Activated T-cell treated with anti-CD3 and anti-CD28 coated beads, Interleukin-2, amount 50 U/mL, for 72 hours (primary cell): ENCODE results near the gene RECQL5. TPM values are rescaled to one million over a fixed set of nuclear protein-coding genes. Genes with fewer than 3 reads are reported as not detected.
"Not testable (repeated sequence)": the region's sequence is repeated elsewhere in the genome, so short reads cannot be mapped to it uniquely, and the experiment has no call there.

ENCODE experiments used
- ATAC-seq, 2 donors: fragments of 150-1000 bp; cut with Tn5 transposase; replicated peaks in 1 of 2; 2 replicates each; pipeline ENCODE4 v1.10.0; 2021; ENCODE audit warnings: moderate library complexity in 2 of 2, mild to moderate bottlenecking in 1 of 2
- DNase-seq, 2 donors: peaks; one replicate each; pipeline ENCODE4 v3.0.0; 2021 to 2022; ENCODE audit warnings: mixed read lengths in 1 of 2
- H3K27ac Mint-ChIP-seq: one replicate; pipeline ENCODE4 v1.8.0; 2022; ENCODE audit warnings: mild to moderate bottlenecking, moderate library complexity, mixed read lengths
- H3K27me3 Mint-ChIP-seq: one replicate; pipeline ENCODE4 v1.8.0; 2022; ENCODE audit warnings: low read depth, mixed read lengths
- H3K36me3 Mint-ChIP-seq, 2 donors: one replicate each; pipeline ENCODE4 v1.8.0; 2022; ENCODE audit warnings: mixed read lengths in 2 of 2, mild to moderate bottlenecking in 1 of 2; ENCODE audit not compliant: insufficient read depth in 2 of 2
- H3K4me1 Mint-ChIP-seq: one replicate; pipeline ENCODE4 v1.8.0; 2022; ENCODE audit warnings: low read depth, mixed read lengths
- H3K4me3 Mint-ChIP-seq, 2 donors: one replicate each; pipeline ENCODE4 v1.8.0; 2022; ENCODE audit warnings: mild to moderate bottlenecking in 2 of 2, mixed read lengths in 2 of 2, moderate library complexity in 2 of 2
- H3K9me3 Mint-ChIP-seq, 2 donors: one replicate each; pipeline ENCODE4 v1.8.0; 2022; ENCODE audit warnings: mixed read lengths in 2 of 2
- total RNA-seq, 2 donors: library from RNA; stranded (reverse); gene quantifications; one replicate each; pipeline ENCODE4 v1.2.3, GENCODE V29; 2022

RECQL5 gene
- total RNA-seq, 2 donors from 2014 or later: 50.7 to 58.5 TPM

DNA sequence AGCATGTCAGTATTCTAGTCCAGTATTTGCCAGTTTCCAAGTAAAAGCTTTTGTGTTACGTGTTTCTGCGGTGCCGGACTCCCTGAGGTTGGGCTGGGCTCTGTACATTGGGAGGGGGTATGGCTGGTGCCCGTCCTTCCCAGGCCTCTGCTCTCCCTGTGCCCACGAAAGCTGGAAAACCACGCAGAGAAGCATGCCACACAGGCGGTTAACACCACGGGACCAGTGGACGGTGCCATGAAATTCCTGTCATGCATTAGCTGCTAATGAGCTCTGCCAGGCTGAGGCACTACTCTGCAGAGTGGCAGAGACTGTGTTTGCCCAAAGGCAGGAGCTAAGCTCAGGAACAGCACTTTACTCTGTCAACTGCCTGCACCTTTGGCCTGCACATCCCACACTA is 25.6 kb downstream of the RECQL5 start:
- ATAC-seq: no peak

DNA sequence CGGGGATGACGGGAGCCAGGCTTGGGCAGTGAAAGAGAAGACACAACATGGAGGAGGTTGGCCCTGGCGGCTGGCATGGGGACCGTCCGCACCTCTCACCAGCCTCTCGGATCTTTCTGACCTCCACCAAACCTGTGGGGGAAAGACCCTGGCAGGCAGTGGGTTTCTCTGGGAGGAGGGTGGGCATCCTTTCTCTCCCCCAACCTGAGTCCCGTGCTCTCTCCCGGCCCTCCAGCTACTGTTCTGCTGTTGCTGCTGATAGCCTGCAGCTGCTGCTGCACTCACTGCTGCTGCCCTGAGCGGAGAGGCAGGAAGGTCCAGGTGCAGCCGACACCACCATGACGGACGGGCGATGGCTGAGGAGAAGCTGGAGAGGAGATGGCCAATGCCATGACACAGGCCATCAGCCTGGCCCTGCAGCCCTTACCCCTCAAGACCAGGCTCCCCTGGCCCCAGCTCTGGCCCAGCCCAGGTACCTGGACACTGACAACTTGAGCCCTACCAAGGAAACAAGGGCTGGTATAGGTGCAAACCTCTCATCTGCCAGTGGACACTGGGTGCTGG is 26.3 kb downstream of the RECQL5 start:
- no peaks in the 10 kb centered on the region for H3K36me3 Mint-ChIP-seq
- no peaks in the 10 kb centered on the region for H3K4me1 Mint-ChIP-seq
- no peak overlapping the region for H3K4me3 Mint-ChIP-seq
- no peak overlapping the region for H3K27ac Mint-ChIP-seq
- no peaks in the 10 kb centered on the region for H3K27me3 Mint-ChIP-seq
- no peak for ATAC-seq
- no peaks in the 10 kb centered on the region for H3K9me3 Mint-ChIP-seq
- DNase-seq: no peak

More for the DNA sequence above, 25.6 kb downstream of the RECQL5 start:
- DNase-seq: no peak
- H3K4me3 Mint-ChIP-seq: no peak overlapping the region
- no peak overlapping the region for H3K27ac Mint-ChIP-seq
- no peaks in the 10 kb centered on the region for H3K27me3 Mint-ChIP-seq
- no peaks in the 10 kb centered on the region for H3K4me1 Mint-ChIP-seq
- H3K36me3 Mint-ChIP-seq: no peaks in the 10 kb centered on the region
- H3K9me3 Mint-ChIP-seq: no peaks in the 10 kb centered on the region

DNA sequence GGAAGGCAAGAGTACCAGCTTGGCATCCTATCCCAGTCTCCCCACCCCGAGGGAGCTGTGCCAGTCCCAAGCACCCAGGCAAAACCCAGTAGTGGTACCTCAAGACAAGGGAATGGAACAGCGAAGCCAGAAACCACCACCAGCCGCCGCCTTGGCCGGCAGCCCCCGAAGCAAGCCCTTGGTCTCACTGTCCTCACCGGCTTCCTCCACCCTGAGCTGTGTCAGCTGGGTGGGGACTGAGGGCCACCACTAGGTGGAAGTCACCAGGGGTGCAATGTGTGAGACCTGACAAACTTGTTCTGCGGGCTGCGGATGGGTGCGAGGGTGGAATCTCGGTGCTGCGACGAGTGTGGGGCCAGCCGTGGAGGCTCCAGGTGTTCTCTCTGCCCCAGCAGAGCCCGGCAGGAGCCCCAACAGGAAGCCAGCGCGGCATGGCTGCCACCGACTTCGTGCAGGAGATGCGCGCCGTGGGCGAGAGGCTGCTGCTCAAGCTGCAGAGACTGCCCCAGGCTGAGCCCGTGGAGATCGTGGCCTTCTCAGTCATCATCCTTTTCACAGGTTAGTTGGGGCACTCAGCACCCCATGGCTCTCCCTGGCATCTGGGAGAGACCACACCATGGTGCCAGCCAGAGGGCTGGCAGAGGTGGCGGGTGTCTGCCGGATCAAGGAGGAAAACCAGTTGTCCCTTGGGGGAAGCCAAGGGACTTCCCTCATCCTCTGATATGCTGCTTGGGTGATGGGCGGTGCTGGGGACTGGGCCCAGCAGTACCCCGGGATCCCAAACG is 27.0 kb downstream of the RECQL5 start:
- DNase-seq (no peak), ATAC-seq (no peak)
- Mint-ChIP-seq H3K27me3 (no peaks in the 10 kb centered on the region), H3K4me3 (no peak overlapping the region), H3K36me3 (no peaks in the 10 kb centered on the region), H3K27ac (no peak overlapping the region), H3K4me1 (no peaks in the 10 kb centered on the region), H3K9me3 (no peaks in the 10 kb centered on the region)

DNA sequence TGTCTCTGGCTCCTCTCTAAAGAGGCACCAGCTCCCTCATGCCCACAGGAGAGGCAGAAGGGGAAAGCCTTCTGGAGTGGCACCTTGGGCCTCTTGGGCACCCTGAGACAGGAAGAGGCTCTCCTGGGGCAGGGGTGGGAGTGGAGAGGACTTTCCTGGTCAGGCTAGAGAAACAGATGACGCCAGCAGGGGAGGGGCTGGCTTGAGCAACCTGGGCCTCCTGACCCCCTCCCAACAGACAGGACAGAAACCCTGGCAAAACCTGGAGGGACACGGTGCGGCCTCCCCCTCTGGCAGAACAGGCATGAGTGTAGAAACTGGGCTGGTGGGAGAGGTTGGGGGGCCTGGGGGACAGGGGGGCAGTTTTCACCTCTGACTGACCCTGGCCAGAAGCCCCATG is 27.6 kb downstream of the RECQL5 start:
- Mint-ChIP-seq H3K36me3 (no peaks in the 10 kb centered on the region), H3K4me3 (no peak overlapping the region), H3K9me3 (no peaks in the 10 kb centered on the region), H3K4me1 (no peaks in the 10 kb centered on the region), H3K27ac (no peak overlapping the region), H3K27me3 (no peaks in the 10 kb centered on the region)
- ATAC-seq: no peak
- no peak for DNase-seq

DNA sequence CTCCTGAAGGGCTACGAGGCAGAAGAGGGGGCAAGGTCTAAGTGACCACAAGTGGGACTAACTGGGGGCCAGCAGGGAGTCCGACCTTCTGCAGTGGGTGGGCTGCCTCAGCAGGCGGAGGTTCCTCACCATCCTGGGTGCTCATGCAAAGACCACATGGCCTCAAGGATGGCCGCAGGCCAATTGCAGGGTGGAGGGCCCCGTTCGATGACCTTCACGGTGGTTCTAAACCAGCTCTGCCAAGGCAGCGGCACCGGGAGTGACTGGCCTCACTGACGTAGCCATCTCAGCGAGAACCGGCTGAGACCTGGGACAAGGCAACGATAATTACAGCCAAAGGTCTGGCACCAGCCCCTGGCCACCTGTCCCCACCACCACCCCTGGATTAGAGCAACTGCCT is 28.1 kb downstream of the RECQL5 start:
- Mint-ChIP-seq H3K9me3 (no peaks in the 10 kb centered on the region), H3K4me1 (peaks cover 3% of the 10 kb centered on the region), H3K4me3 (no peak overlapping the region), H3K27me3 (no peaks in the 10 kb centered on the region), H3K27ac (no peak overlapping the region), H3K36me3 (no peaks in the 10 kb centered on the region)
- ATAC-seq (no peak), DNase-seq (no peak)

DNA sequence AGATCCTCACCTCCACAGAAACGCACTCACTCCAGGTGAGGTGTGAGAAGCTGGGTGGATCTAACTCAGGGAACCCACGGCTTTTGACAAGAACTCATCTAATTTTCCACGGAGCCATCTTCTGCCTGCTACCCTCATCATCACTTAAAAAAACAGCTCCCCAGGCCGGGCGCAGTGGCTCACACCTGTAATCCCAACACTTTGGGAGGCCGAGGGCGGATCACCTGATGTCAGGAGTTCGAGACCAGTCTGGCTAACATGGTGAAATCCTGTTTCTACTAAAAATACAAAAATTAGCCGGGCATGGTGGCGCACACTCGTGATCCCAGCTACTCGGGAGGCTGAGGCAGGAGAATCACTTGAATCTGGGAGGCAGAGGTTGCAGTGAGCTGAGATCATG is 28.9 kb downstream of the RECQL5 start:
- H3K27me3 Mint-ChIP-seq, H3K4me1 Mint-ChIP-seq, H3K36me3 Mint-ChIP-seq, H3K27ac Mint-ChIP-seq, DNase-seq, ATAC-seq, H3K4me3 Mint-ChIP-seq, H3K9me3 Mint-ChIP-seq: not testable (repeated sequence)

DNA sequence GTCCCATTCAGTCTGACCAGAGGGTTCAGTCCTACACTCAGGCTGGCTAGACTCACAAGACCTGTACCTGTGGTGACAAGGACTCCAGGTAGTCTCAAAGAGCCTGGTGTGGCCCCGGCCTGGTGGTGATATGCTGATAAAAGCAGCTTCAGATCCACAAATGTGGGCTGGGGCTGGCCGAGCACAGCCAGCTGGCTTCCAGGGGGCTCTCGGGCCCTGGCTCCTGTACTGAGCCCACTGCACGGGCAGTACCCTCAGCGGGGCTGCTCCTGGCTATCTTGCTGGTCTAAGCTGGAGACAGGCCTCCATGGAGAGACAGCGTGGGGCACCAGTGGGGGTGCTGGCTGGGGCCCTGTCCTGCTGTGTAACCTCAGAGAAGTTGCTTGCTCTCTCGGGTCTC is 29.4 kb downstream of the RECQL5 start:
- Mint-ChIP-seq H3K9me3 (no peaks in the 10 kb centered on the region), H3K4me3 (no peak overlapping the region), H3K27me3 (no peaks in the 10 kb centered on the region), H3K36me3 (no peaks in the 10 kb centered on the region), H3K4me1 (peaks cover 6% of the 10 kb centered on the region), H3K27ac (no peak overlapping the region)
- DNase-seq (no peak), ATAC-seq (no peak)

DNA sequence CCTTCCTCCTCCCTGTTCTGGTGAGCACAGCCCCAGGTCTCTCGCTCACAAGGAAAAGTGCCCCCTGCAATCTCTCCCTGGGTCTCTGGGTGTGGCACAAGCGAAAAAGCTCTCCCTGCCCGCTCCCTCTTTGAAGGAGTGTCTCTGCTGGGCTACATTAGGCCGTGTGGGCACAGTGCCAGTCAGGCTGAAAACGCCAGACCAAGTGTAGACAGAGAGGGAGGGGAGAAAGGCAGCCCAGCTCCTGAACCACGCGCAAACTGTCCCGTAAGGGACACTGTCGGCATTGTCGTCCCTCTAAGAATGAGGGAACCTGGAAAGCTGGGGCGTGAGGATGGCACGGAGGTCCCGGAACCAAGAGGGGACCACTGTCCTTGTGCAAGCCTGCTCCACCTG is 29.8 kb downstream of the RECQL5 start:
- peaks cover 6% of the 10 kb centered on the region for H3K4me1 Mint-ChIP-seq
- no peaks in the 10 kb centered on the region for H3K36me3 Mint-ChIP-seq
- DNase-seq (no peak), ATAC-seq (no peak)
- no peak overlapping the region for H3K27ac Mint-ChIP-seq
- no peak overlapping the region for H3K4me3 Mint-ChIP-seq
- H3K27me3 Mint-ChIP-seq: no peaks in the 10 kb centered on the region
- no peaks in the 10 kb centered on the region for H3K9me3 Mint-ChIP-seq

DNA sequence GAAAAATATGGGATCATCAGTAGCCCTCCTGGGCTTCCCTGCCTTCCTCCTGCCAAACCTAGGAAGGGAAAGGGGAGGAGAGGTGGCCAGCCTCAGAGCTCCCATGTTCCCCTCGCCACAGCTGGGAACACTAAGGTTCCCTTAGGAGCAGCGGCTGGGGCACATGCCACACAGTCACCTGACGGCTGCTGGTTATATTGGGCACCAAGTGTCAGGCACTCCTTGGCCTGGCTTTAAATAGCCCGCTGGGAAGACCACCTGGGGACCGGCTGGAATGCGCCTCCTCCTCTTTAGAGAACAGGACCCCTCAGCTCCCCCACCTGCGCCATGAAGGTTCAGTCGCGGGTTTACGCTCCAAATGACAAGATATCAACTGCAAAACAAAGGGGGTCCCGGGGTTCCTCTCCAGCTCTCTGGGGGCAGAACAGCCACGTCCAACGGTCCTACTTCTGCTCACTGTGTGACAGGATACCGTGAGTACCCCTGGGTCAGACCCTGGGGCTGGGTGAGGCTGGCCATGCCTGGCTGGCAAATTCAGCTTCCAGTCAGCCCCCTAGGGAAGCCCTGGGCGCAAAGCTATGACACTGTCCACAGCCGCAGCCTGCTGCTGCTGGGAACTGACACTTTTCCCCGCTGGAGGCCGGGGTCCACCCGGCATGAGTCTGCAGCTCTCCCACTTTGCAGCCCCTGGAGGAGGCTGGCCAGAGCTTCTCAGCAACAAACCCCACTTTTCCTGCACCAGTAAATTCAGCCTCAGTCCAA is 30.4 kb downstream of the RECQL5 start:
- Mint-ChIP-seq H3K9me3 (no peaks in the 10 kb centered on the region), H3K27me3 (no peaks in the 10 kb centered on the region), H3K27ac (no peak overlapping the region), H3K4me1 (peaks cover 6% of the 10 kb centered on the region), H3K36me3 (no peaks in the 10 kb centered on the region), H3K4me3 (no peak overlapping the region)
- no peak for DNase-seq
- ATAC-seq: no peak

DNA sequence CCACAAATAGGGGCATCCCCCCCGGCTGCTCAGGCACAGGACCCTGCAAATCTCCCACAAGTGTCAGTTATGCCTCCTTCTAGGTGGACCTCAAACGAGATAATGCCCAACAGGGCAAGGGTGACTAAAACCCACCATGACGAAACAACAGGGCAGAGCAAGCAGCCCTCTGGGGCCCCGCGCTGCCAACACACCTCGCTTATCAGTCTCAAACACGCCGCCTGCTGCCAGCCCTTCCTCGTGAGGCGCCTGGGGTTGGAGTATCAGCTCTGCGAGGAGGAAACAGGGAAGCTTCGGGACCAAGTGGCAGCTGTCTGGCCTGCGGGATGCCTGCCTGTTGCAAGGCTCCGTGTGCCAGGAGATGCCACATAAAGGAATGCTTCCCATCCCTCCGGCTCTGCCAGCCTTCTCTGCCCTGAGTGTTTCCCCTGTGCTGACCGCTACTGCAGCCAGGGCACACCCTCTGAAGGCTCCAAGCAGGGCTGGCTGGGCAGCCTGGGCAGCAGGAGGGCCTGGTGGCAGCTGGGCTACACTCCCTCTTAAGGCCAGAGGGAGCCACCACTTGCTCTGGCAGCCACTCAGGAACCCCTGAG is 31.2 kb downstream of the RECQL5 start:
- Mint-ChIP-seq H3K4me3 (no peak overlapping the region), H3K27ac (no peak overlapping the region), H3K9me3 (no peaks in the 10 kb centered on the region), H3K27me3 (no peaks in the 10 kb centered on the region), H3K4me1 (peaks cover 6% of the 10 kb centered on the region), H3K36me3 (no peaks in the 10 kb centered on the region)
- ATAC-seq (no peak), DNase-seq (no peak)

DNA sequence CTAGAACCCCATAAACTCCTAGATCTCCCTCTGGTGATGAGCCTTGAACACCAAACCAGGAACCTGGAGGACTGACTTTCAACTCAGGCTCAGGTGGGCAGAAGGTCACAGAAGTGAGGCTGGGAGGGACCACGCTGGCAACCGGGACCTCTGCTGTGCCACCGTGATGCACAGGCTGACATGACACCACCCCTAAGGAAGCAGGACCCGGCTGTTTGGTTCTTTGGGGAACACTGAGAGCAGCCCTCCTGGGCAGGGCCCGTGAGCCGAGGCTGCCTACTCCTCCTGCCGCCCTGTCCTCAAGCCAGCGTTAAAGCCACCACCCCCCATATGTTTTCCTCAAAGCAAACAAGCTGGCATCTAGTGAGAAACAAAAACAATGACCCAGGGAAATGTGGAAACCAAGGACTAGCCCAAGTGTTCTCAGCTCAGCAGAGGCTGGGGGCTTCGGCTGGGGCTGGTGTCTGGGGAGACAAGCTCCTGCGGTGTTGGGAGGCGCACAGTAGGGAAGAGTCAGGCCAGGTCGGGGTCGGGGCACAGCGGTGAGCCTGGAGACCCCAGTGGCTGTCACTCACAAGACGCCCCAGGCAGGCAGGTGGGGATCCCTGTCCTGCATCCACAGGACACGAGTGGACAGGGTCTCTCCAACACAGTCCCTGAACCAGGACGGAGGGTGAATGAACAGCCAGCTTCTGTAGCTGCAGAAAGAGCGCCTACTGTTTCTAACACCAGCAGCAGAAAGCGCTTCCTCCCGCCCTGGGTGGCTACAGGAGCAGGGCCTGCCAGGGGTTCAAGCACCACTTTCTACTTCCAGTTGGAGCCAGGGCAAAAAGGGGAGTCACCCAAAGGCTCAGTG is 32.0 kb downstream of the RECQL5 start:
- Mint-ChIP-seq H3K4me3 (no peak overlapping the region), H3K9me3 (no peaks in the 10 kb centered on the region), H3K27ac (no peak overlapping the region), H3K4me1 (peaks cover 6% of the 10 kb centered on the region), H3K36me3 (no peaks in the 10 kb centered on the region), H3K27me3 (no peaks in the 10 kb centered on the region)
- no peak for ATAC-seq
- no peak for DNase-seq

DNA sequence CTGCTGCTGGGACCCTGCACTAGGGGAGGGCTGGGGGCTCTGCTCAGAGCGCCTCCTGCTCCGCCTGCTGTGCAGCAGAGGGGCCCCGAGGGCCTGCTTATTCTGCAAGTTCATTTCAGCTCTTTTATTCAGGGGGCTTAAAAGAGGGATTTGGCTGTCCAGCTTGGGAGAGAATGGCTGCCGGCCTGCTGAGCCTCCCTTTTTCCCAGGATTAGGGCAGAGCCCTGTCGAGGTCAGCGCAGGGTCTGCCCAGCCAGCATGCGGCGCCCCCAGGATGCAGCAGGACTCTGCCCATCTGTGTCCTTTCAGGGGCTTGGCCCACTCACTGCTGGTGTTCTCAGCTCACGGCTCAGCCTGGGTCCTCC is 32.6 kb downstream of the RECQL5 start:
- no peaks in the 10 kb centered on the region for H3K9me3 Mint-ChIP-seq
- no peaks in the 10 kb centered on the region for H3K36me3 Mint-ChIP-seq
- no peak overlapping the region for H3K27ac Mint-ChIP-seq
- H3K4me1 Mint-ChIP-seq: peaks cover 6% of the 10 kb centered on the region
- DNase-seq (no peak), ATAC-seq (no peak)
- H3K4me3 Mint-ChIP-seq: no peak overlapping the region
- H3K27me3 Mint-ChIP-seq: no peaks in the 10 kb centered on the region
